ENCODE measurements around the gene PRSS22. TPM values are rescaled to one million over a fixed set of nuclear protein-coding genes. Genes with fewer than 3 reads are reported as not detected.

The PRSS22 gene
- total and polyA plus RNA-seq, 9 donors = 0.10 to 7.2 (median 1.2) TPM; not detected in 3

DNA sequence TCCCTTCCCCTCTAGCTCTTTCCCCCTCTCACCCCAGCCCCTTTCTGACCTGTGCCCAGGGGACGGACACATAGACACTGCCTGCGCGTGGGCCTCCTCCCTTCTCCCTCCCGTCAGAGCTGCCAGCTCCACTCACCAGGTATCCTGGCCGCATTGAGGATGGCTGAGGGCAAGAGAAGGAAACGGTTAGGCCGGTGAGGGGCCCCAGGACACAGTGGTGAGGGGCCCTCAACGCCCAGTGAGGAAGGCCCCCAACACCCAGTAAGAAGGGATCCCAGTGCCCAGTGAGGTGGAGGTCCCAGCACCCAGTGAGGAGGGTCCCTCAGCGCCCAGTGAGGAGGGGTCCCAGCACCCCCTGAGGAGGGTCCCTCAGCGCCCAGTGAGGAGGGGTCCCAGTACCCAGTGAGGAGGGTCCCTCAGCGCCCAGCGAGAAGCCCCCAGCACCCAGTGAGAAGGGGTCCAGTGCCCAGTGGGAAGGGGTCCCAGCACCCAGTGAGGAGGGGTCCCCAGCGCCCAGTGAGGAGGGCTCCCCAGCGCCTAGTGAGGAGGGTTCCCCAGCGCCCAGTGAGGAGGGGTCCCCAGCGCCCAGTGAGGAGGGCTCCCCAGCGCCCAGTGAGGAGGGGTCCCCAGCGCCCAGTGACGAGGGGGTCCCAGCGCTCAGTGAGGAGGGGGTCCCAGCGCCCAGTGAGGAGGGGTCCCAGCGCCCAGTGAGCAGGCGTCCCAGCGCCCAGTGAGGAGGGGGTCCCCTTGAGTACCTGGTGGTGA is 1.1 kb downstream of the PRSS22 start:
- no peak for DNase-seq
- Histone ChIP-seq H3K9me3 (peaks cover 0 to 4% of the 10 kb centered on the region in 2 donors), H3K27me3 (no peaks in the 10 kb centered on the region), H3K36me3 (no peaks in the 10 kb centered on the region), H3K4me3 (no peak overlapping the region), H3K4me1 (ENCODE audit: insufficient read depth) (no peaks in the 10 kb centered on the region), H3K27ac (no peak overlapping the region)
- TF ChIP-seq, protein P1, sequence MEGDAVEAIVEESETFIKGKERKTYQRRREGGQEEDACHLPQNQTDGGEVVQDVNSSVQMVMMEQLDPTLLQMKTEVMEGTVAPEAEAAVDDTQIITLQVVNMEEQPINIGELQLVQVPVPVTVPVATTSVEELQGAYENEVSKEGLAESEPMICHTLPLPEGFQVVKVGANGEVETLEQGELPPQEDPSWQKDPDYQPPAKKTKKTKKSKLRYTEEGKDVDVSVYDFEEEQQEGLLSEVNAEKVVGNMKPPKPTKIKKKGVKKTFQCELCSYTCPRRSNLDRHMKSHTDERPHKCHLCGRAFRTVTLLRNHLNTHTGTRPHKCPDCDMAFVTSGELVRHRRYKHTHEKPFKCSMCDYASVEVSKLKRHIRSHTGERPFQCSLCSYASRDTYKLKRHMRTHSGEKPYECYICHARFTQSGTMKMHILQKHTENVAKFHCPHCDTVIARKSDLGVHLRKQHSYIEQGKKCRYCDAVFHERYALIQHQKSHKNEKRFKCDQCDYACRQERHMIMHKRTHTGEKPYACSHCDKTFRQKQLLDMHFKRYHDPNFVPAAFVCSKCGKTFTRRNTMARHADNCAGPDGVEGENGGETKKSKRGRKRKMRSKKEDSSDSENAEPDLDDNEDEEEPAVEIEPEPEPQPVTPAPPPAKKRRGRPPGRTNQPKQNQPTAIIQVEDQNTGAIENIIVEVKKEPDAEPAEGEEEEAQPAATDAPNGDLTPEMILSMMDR (IDR thresholded peaks at IDR 0.05) = no peak
- TF ChIP-seq EP300 (IDR thresholded peaks at IDR 0.05) = no peak
- TF ChIP-seq POLR2A (IDR thresholded peaks at IDR 0.05) = no peak
- 76 to 83% (median 82%) methylated on average over 17 to 24 of the region's 24 CpGs for WGBS, 3 donors
- intact Hi-C loops (cut with DNase I) = no loop called here

DNA sequence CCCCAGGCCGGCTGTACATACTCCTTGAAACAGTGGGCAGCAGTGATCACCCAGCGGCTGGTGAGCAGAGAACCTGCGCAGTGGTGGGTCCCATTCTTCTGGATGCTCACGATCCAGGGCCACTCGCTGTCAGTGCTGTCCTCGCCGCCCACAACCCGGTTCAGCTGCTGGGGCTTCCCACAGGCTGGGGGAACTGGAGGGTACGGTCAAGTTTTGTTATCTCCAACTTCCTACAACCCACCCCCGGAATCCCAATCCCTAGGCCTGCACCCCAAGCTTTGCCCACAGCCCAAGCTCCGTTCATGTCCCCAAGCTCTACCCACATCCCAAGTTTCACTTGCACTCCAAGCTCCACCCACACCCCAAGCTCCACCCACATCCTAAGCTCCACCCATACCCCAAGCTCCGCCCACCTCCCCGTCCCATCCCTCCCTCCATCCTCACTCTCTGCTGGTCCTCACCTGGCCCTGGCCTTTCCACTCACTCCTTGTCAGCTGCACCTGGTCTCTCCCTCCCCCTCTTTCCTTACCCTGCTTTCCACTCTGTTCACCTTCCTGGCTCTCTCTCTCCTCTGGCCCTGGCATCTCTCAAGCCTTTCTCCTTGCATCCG is 1.8 kb downstream of the PRSS22 start:
- no peaks in the 10 kb centered on the region for H3K27me3 ChIP-seq
- H3K27ac ChIP-seq = no peak overlapping the region
- no peaks in the 10 kb centered on the region for H3K4me1 ChIP-seq (ENCODE audit: insufficient read depth)
- peaks cover 0 to 4% of the 10 kb centered on the region in 2 donors for H3K9me3 ChIP-seq
- intact Hi-C loops (cut with DNase I) = no loop called here
- no peak for DNase-seq
- no peaks in the 10 kb centered on the region for H3K36me3 ChIP-seq
- H3K4me3 ChIP-seq = no peak overlapping the region
- 72 to 79% (median 75%) methylated on average over 14 of the region's 14 CpGs for WGBS, 3 donors
- TF ChIP-seq EP300 (IDR thresholded peaks at IDR 0.05) (no peak), POLR2A (IDR thresholded peaks at IDR 0.05) (no peak)
- TF ChIP-seq, protein P1 (IDR thresholded peaks at IDR 0.05) = no peak

DNA sequence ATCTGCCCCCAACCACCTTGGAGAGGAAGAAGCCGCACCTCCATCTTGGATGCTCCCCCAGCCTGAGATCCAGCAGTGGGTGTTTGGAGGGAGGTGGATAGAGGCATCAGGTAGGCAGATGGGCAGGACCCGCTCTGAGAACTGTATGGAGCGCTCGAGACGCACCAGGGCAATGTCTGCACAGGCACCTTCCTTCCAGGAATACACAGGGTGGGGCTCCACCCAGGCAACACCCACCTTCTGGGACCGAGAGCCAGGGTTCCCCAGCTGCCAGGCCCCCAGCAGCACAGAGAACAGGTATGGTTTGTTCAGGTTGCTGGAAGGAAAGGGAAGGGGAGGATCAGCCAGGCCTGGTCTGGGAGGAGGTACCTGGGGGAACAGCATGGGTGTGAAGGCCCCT is 2.4 kb downstream of the PRSS22 start:
- H3K27me3 ChIP-seq = no peaks in the 10 kb centered on the region
- no peaks in the 10 kb centered on the region for H3K4me1 ChIP-seq (ENCODE audit: insufficient read depth)
- intact Hi-C loops (cut with DNase I) = no loop called here
- no peak overlapping the region for H3K4me3 ChIP-seq
- DNase-seq = no peak
- H3K27ac ChIP-seq = no peak overlapping the region
- 75 to 85% (median 79%) methylated on average over 6 of the region's 6 CpGs for WGBS, 3 donors
- H3K9me3 ChIP-seq = no peaks in the 10 kb centered on the region
- TF ChIP-seq EP300 (IDR thresholded peaks at IDR 0.05) = no peak
- TF ChIP-seq POLR2A (IDR thresholded peaks at IDR 0.05) = no peak
- TF ChIP-seq, protein P1 (IDR thresholded peaks at IDR 0.05) = no peak
- no peaks in the 10 kb centered on the region for H3K36me3 ChIP-seq

DNA sequence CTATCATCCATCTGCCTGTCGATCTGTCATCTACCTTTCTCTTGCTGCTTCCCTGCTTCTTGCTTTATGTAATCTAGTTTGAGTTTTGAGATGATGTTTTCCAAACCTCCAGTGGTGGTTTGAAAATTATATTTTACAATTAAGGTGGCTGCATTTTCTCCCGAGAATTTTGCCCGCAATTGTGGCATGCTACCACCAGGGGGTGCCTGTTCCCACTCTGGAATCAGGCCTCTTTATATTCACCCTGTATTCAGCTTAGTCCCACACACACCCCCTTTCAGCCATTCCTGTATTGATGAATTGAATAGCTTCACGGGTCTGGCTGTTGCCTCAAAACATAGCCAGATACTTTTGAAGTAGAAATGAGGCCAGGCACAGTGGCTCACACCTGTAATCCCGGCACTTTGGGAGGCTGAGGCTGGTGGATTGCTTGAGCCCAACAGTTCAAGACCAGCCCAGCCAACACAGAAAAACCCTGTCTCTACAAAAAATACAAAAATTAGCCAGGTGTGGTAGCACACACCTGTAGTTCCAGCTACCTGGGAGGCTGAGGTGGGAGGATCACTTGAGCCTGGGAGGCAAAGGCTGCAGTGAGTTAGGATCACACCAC is 3.2 kb downstream of the PRSS22 start:
- H3K9me3 ChIP-seq = no peaks in the 10 kb centered on the region
- no peak for DNase-seq
- H3K27me3 ChIP-seq = no peaks in the 10 kb centered on the region
- H3K27ac ChIP-seq = no peak overlapping the region
- intact Hi-C loops (cut with DNase I) = no loop called here
- H3K4me3 ChIP-seq = no peak overlapping the region
- H3K4me1 ChIP-seq (ENCODE audit: insufficient read depth) = no peaks in the 10 kb centered on the region
- 55 to 60% (median 57%) methylated on average over 5 of the region's 5 CpGs for WGBS, 3 donors
- TF ChIP-seq EP300 (IDR thresholded peaks at IDR 0.05) = no peak
- TF ChIP-seq POLR2A (IDR thresholded peaks at IDR 0.05) = no peak
- TF ChIP-seq, protein P1 (IDR thresholded peaks at IDR 0.05) = no peak
- no peaks in the 10 kb centered on the region for H3K36me3 ChIP-seq
